SU-DHL-6 (cell line): ENCODE data around the gene STK10.

Source experiments
- EZH2phosphoT487 ChIP-seq: fragments of 200-600 bp; sonication (generic), shearing (Covaris generic); conservative IDR thresholded peaks from 2 replicates; pipeline ENCODE4 v1.6.1; 2018; ENCODE audit warnings: mild to moderate bottlenecking, antibody characterized with exemption, low read length, moderate library complexity, mixed read lengths
- TF ChIP-seq, protein P1 (sequence below): fragments of 200-600 bp; sonication (generic); IDR thresholded peaks from one replicate; pipeline ENCODE4 v1.5.1; 2017; ENCODE audit warnings: antibody characterized with exemption, mild to moderate bottlenecking, low read length, moderate library complexity; ENCODE audit not compliant: insufficient read depth, poor library complexity, severe bottlenecking

DNA sequence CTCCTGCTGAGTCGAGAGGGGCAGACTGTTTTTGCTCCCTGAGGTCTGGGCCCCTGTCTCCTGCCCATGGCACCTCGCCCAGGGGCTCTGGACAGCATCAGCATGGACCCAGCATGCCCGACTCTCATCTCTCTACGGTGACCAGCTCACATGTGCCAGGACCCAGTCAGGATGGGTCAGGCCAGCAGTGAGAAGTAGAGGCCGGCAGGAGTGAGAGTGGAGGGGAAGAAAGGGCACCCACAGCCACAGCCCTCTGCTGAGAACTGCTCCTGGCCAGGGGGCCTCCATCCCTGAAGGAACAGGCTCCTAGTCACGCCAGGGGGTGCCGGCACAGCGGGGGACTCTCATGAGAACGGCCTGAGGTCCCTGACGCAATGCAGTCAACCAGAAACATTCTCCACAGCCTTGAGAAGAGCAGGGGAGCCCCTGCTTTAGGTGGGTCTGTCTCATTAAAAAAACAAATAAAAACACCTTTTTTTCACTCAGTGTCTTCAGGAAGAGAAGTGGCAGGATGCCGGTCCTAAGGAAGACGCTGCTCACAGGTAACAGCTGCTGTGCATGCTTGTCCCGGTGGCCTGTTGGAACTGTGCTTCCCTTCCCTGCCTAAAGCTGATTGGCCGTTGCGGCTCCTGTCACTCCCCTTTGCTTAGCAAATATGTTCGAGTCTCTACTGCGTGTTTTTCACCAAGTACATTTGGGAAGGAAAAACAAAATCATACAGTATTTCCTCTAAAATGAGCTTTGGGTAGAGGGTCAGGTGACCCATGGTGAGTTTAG lies 95.9 kb downstream of the STK10 start:
- TF ChIP-seq, protein P1, sequence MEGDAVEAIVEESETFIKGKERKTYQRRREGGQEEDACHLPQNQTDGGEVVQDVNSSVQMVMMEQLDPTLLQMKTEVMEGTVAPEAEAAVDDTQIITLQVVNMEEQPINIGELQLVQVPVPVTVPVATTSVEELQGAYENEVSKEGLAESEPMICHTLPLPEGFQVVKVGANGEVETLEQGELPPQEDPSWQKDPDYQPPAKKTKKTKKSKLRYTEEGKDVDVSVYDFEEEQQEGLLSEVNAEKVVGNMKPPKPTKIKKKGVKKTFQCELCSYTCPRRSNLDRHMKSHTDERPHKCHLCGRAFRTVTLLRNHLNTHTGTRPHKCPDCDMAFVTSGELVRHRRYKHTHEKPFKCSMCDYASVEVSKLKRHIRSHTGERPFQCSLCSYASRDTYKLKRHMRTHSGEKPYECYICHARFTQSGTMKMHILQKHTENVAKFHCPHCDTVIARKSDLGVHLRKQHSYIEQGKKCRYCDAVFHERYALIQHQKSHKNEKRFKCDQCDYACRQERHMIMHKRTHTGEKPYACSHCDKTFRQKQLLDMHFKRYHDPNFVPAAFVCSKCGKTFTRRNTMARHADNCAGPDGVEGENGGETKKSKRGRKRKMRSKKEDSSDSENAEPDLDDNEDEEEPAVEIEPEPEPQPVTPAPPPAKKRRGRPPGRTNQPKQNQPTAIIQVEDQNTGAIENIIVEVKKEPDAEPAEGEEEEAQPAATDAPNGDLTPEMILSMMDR = no peak
- TF ChIP-seq EZH2phosphoT487 = no peak
